ENCODE data around the gene CDKN2B-AS1. TPM values are rescaled to one million over a fixed set of nuclear protein-coding genes. Genes with fewer than 3 reads are reported as not detected.

Gene CDKN2B-AS1
- polyA plus RNA-seq, 1 donor (not counting 4 experiments of a cell fraction or from before 2014, with no cell fraction given) = 1.1 TPM

DNA sequence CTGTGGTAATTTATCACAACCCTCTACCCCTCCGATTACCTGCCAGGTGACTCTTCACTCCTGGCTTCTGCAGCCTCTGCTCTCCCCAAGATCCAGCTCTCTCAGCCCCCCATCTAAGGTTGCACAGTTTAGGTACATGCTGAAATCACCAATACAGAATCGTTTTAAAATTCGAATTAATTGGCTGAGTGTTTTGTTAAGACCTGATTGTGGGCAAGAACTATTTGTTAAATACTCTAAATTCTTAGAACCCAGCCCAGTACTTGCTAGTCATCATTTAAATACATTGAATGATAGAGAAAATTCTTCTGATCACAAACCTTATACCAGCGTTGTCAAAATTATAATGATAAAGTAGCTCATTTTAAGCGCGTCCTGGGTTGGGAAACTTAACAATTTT, 162.0 kb downstream of the CDKN2B-AS1 start:
- no peaks in the 10 kb centered on the region for H3K9me3 ChIP-seq (ENCODE audit: control insufficient read depth, low read depth, low read length)
- DNase-seq (ENCODE audit: low read depth, low spot score) = no peak
- H2AFZ ChIP-seq (ENCODE audit: control insufficient read depth, low read length) = no peak overlapping the region
- H3K9me1 ChIP-seq (ENCODE audit: control insufficient read depth, extremely low read depth, insufficient read depth, low read length) = no peaks in the 10 kb centered on the region
- H3K27ac ChIP-seq (ENCODE audit: control insufficient read depth, insufficient read depth, low read length) = no peak overlapping the region
- H3K4me2 ChIP-seq (ENCODE audit: control insufficient read depth, extremely low read depth, insufficient read depth, low read depth, low read length) = no peak overlapping the region
- no peak for FAIRE-seq
- H3K4me1 ChIP-seq (ENCODE audit: control insufficient read depth, extremely low read depth, insufficient read depth, low read length) = peaks cover 29% of the 10 kb centered on the region
- H3K27me3 ChIP-seq (ENCODE audit: control insufficient read depth, extremely low read depth, insufficient read depth, low read length) = no peaks in the 10 kb centered on the region
- dilution Hi-C loops (cut with MboI; ENCODE audit: extremely low pct_ligation_motif_present, low sequenced_read_pairs) = no loop called here
- H3K9ac ChIP-seq (ENCODE audit: control insufficient read depth, extremely low read depth, insufficient read depth, low read length) = no peak overlapping the region
- no peaks in the 10 kb centered on the region for H3K36me3 ChIP-seq (ENCODE audit: control insufficient read depth in 2 of 2, extremely low read depth in 1 of 2, insufficient read depth in 2 of 2, low read length in 2 of 2)
- no peak overlapping the region for H3K4me3 ChIP-seq (ENCODE audit: control insufficient read depth in 2 of 3, extremely low read depth in 1 of 3, insufficient read depth in 2 of 3, low read depth in 1 of 3, low read length in 3 of 3)
- no peaks in the 10 kb centered on the region for H4K20me1 ChIP-seq (ENCODE audit: control insufficient read depth, extremely low read depth, insufficient read depth, low read length)
- TF ChIP-seq, protein P1, sequence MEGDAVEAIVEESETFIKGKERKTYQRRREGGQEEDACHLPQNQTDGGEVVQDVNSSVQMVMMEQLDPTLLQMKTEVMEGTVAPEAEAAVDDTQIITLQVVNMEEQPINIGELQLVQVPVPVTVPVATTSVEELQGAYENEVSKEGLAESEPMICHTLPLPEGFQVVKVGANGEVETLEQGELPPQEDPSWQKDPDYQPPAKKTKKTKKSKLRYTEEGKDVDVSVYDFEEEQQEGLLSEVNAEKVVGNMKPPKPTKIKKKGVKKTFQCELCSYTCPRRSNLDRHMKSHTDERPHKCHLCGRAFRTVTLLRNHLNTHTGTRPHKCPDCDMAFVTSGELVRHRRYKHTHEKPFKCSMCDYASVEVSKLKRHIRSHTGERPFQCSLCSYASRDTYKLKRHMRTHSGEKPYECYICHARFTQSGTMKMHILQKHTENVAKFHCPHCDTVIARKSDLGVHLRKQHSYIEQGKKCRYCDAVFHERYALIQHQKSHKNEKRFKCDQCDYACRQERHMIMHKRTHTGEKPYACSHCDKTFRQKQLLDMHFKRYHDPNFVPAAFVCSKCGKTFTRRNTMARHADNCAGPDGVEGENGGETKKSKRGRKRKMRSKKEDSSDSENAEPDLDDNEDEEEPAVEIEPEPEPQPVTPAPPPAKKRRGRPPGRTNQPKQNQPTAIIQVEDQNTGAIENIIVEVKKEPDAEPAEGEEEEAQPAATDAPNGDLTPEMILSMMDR (optimal IDR thresholded peaks at IDR 0.05 in 1 of 3, IDR thresholded peaks at IDR 0.05 in 1 of 3, conservative IDR thresholded peaks at IDR 0.05 in 1 of 3; ENCODE audit: extremely low read depth in 1 of 3, insufficient read depth in 2 of 3, low read length in 3 of 3) = no peak
- TF ChIP-seq EZH2 (IDR thresholded peaks at IDR 0.05; ENCODE audit: low read length) = no peak
- no peaks in the 10 kb centered on the region for H3K79me2 ChIP-seq (ENCODE audit: control insufficient read depth, insufficient read depth, low read length)

DNA sequence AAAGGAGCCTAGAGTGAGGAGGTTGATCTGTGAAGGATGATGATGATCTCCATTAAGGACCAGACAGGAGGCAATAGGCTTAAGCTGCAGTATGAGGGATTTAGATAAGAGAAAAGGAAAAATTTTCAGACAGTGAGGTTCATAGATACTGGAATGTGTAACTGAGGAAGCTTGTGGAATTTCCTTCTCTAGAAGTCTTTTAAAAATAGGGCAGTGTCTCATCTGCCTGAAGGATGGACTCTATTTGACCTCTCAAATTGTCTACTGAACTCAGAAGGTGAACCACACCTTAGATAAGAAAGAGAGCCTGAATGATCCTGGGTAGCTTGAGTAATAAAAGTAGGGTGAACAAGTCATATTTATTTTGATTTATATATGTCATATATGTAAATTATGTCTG, 162.7 kb downstream of the CDKN2B-AS1 start:
- H3K9me1 ChIP-seq (ENCODE audit: control insufficient read depth, extremely low read depth, insufficient read depth, low read length) = no peaks in the 10 kb centered on the region
- H2AFZ ChIP-seq (ENCODE audit: control insufficient read depth, low read length) = peak overlapping the region; percentile 16
- peaks cover 29% of the 10 kb centered on the region for H3K4me1 ChIP-seq (ENCODE audit: control insufficient read depth, extremely low read depth, insufficient read depth, low read length)
- H3K4me2 ChIP-seq (ENCODE audit: control insufficient read depth, extremely low read depth, insufficient read depth, low read depth, low read length) = no peak overlapping the region
- no peaks in the 10 kb centered on the region for H4K20me1 ChIP-seq (ENCODE audit: control insufficient read depth, extremely low read depth, insufficient read depth, low read length)
- dilution Hi-C loops (cut with MboI; ENCODE audit: extremely low pct_ligation_motif_present, low sequenced_read_pairs) = no loop called here
- no peak for DNase-seq (ENCODE audit: low read depth, low spot score)
- H3K9me3 ChIP-seq (ENCODE audit: control insufficient read depth, low read depth, low read length) = no peaks in the 10 kb centered on the region
- no peak overlapping the region for H3K4me3 ChIP-seq (ENCODE audit: control insufficient read depth in 2 of 3, extremely low read depth in 1 of 3, insufficient read depth in 2 of 3, low read depth in 1 of 3, low read length in 3 of 3)
- H3K27me3 ChIP-seq (ENCODE audit: control insufficient read depth, extremely low read depth, insufficient read depth, low read length) = no peaks in the 10 kb centered on the region
- H3K27ac ChIP-seq (ENCODE audit: control insufficient read depth, insufficient read depth, low read length) = no peak overlapping the region
- H3K9ac ChIP-seq (ENCODE audit: control insufficient read depth, extremely low read depth, insufficient read depth, low read length) = no peak overlapping the region
- H3K79me2 ChIP-seq (ENCODE audit: control insufficient read depth, insufficient read depth, low read length) = no peaks in the 10 kb centered on the region
- TF ChIP-seq, protein P1 (optimal IDR thresholded peaks at IDR 0.05 in 1 of 3, IDR thresholded peaks at IDR 0.05 in 1 of 3, conservative IDR thresholded peaks at IDR 0.05 in 1 of 3; ENCODE audit: extremely low read depth in 1 of 3, insufficient read depth in 2 of 3, low read length in 3 of 3) = no peak
- no peak for TF ChIP-seq EZH2 (IDR thresholded peaks at IDR 0.05; ENCODE audit: low read length)
- H3K36me3 ChIP-seq (ENCODE audit: control insufficient read depth in 2 of 2, extremely low read depth in 1 of 2, insufficient read depth in 2 of 2, low read length in 2 of 2) = no peaks in the 10 kb centered on the region
- no peak for FAIRE-seq

Data from keratinocyte (primary cell).